HL-60/S4 treated with retinoic acid at 250 ng/mL for 4 days and 3 days (cell line): Measurements from ENCODE around the gene SERP1.

Experiments
- in situ Hi-C: fragments of 300-500 bp; cut with MboI; formaldehyde crosslinking; loops from 2 replicates; pipeline ENCODE4 v1.7.0; 2022; ENCODE audit warnings: low sequenced_read_pairs

Gene SERP1

GRCh38 chr3:150546226-150547044, at the start of gene SERP1, which contains the start of gene EIF2A:
SERP1 (minus strand) TSS chr3:150546496; CDS start chr3:150546135, 361 bp downstream.
EIF2A (plus strand) TSS chr3:150546787; CDS start chr3:150546803, 16 bp downstream.
- in situ Hi-C loops: loop anchor here (25.0 kb wide), 2 partner anchors 316 to 616 kb away; no protein-coding TSS in a partner anchor

- in situ Hi-C loops: no loop called here
Measured at GRCh38 chr3:150594150-150594549, 47.9 kb upstream of the SERP1 start.

GRCh38 chr3:150589759-150590158, 43.5 kb upstream of the SERP1 start:
- in situ Hi-C loops: no loop called here

- in situ Hi-C loops: no loop called here
Measured at GRCh38 chr3:150588027-150588830, 41.9 kb upstream of the SERP1 start.

GRCh38 chr3:150583028-150583427, 36.7 kb upstream of the SERP1 start:
- in situ Hi-C loops: no loop called here

- in situ Hi-C loops: no loop called here
Measured at GRCh38 chr3:150582620-150583019, 36.3 kb upstream of the SERP1 start.

GRCh38 chr3:150581174-150581573, 34.9 kb upstream of the SERP1 start:
- in situ Hi-C loops: no loop called here

GRCh38 chr3:150577855-150578254, 31.6 kb upstream of the SERP1 start:
- in situ Hi-C loops: no loop called here

- in situ Hi-C loops: no loop called here
Measured at GRCh38 chr3:150567328-150567727, 21.0 kb upstream of the SERP1 start.

- in situ Hi-C loops: no loop called here
Measured at GRCh38 chr3:150564243-150564642, 17.9 kb upstream of the SERP1 start.

GRCh38 chr3:150557725-150558124, 11.4 kb upstream of the SERP1 start:
- in situ Hi-C loops: no loop called here

GRCh38 chr3:150556792-150557191, 10.5 kb upstream of the SERP1 start:
- in situ Hi-C loops: no loop called here

- in situ Hi-C loops: no loop called here
Measured at GRCh38 chr3:150555859-150556436, 9.7 kb upstream of the SERP1 start.

- in situ Hi-C loops: loop anchor here (25.0 kb wide), 2 partner anchors 315 to 615 kb away; no protein-coding TSS in a partner anchor
Measured at GRCh38 chr3:150547045-150547741, 897 bp upstream of the SERP1 start.

- in situ Hi-C loops: loop anchor here (25.0 kb wide), 2 partner anchors 317 to 617 kb away; no protein-coding TSS in a partner anchor
Measured at GRCh38 chr3:150545419-150546225, 674 bp downstream of the SERP1 start.

GRCh38 chr3:150544726-150545125, 1.6 kb downstream of the SERP1 start:
- in situ Hi-C loops: loop anchor here (25.0 kb wide), 2 partner anchors 318 to 618 kb away; no protein-coding TSS in a partner anchor

GRCh38 chr3:150544041-150544440, 2.3 kb downstream of the SERP1 start:
- in situ Hi-C loops: loop anchor here (25.0 kb wide), 2 partner anchors 318 to 618 kb away; no protein-coding TSS in a partner anchor

- in situ Hi-C loops: loop anchor here (25.0 kb wide), 2 partner anchors 319 to 619 kb away; no protein-coding TSS in a partner anchor
Measured at GRCh38 chr3:150543531-150543930, 2.8 kb downstream of the SERP1 start.

GRCh38 chr3:150543128-150543527, 3.2 kb downstream of the SERP1 start:
- in situ Hi-C loops: loop anchor here (25.0 kb wide), 2 partner anchors 319 to 619 kb away; no protein-coding TSS in a partner anchor
